ENCODE results near the gene TENT4B.

Gene TENT4B

DNA sequence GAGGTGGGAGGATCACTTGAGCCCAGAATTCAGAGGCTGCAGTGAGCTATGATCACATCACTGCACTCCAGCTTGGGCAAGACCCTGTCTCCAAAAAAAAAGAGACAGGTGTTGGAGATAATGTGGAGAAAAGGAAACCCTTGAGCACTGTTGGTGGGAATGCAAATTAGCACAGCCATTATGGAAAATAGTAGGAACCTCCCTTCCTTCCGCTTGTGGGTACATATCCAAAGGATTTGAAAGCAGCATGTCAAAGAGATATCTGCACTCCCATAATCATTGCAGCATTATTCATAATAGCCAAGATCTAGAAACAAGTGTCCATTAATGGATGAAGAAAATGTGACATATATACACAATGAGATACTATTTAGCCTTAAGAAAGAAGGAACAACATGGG, 103.5 kb downstream of the TENT4B start:
- DNase-seq (ENCODE audit: low spot score), result no peak

DNA sequence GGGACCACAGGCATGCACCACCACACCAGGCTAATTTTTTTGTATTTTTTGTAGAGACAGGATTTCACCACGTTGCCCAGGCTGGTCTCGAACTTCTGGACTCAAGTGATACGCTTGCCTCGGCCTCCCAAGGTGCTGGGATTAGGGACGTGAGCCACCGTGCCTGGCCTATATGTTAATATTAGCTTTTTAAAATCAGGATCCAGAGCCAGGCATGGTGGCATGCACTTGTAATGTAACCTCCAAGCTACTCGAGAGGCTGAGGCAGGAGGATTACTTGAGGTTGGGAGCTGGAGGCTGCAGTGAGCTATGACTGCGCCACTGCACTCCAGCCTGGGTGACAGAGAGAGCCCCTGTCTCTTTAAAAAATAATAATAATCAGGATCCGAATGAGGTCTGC, 104.8 kb downstream of the TENT4B start:
- DNase-seq (ENCODE audit: low spot score), result no peak

DNA sequence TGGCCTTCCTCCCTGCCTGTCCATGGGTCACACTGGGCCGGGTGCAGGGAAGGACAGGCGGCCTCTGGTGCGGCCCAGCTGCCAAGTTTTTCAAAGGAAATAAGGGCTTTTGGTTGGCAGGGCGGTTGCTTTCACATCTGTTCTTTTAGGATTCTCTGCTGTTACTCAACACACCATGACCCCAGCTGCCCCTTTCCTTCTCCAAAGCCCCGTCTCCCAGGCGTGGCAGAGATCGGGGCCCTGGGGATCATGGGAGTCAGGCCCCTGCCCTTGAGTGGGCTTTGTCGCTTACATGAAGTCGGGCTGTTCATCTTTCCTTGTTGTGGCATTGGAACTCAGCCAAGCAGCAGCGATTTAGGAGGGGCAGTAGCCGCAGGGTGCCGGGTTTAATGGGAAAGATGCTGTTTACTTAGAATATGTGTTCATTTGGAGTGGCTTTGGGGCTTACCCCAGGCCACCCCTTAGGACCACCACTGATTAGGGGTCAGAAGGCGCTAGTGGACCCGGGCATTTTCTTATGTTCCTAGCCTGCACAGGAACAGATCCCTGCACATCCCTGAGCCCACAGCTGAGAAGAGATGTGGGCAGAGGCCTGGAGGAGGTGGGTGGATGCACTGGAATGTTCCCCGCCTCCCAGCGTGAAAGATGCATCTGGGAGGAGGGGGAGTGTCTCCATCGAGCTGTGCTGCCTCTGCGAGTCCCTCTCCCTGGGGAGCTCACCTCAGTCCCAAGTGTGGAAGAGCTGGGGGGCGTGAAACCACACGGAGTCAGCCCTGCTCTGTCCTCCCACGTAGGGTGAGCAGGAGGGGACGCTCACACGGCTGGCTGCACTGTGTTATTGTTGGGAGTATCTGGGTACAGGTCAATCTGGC, 106.5 kb downstream of the TENT4B start:
- DNase-seq (ENCODE audit: low spot score), result peak; percentile 50

DNA sequence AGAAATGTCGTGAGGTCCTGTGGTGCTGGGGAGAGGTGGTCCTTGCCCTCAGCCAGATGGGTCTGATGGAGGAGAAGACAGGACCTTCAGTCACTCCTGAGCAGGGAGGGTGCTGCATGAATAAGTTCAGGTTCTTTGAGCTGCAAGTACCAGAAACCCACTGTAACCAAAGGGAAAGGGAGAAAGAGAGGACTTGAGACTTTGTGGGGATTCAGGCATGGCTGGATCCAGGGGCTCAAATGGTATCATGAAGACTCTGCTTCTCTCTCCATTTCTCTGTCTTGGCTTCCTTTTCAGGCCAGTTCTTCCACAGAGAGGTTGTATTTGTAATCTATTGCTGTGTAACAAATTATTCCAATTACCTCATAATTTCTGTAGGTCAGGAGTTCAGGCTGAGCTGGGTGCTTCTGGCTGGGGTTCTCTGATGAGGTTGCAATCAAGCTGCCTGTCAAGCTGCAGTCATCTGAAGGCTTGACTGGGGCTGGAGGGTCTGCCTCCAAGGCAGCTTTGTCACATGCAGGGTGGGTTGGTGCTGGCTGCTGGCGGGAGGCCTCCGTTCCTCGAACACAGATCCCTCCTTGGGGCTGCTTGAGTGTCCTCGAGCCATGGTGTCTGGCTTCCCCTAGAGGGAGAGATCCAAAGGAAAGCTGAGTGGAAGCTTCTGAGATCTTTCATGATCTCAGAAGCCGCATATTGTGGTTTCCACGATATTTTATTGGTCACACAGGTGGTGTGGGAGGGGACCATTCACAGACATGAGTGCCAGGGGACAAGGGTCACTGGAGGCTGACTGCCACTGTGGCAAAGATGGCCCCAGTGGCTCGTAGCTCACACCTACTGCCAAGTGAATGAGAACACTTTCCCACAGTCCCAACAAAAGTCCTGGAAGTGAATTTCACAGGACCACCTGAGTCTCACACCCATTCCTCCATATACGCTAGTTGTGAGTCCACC, 107.4 kb downstream of the TENT4B start:
- no peak for DNase-seq (ENCODE audit: low spot score)

DNA sequence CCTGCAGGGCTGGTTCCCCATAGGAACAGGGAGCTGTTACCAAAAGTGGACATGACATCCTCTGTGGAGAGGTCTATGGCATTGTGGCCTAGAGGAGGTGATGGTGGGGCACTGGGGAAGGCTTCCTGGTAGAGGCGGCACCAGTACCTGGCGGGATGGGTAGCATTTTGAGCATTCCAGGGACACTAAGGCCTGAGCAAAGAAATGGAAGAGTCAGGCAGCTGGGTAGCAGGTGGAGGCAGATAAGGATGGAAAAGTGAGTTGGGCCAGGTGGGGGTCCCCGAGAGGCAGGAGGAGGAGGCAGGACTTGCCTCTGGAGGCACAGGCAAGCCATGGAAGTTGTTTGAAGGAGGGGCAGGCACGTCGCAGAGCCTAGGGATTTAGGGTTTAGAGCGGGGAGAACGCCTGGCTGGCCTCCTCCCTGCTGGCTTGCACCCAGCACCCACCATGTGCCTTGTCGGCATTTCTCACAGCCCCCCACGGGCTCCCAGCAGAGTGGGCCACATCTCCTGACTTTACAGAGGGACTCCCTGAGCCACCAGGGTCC, 108.1 kb downstream of the TENT4B start:
- no peak for DNase-seq (ENCODE audit: low spot score)

DNA sequence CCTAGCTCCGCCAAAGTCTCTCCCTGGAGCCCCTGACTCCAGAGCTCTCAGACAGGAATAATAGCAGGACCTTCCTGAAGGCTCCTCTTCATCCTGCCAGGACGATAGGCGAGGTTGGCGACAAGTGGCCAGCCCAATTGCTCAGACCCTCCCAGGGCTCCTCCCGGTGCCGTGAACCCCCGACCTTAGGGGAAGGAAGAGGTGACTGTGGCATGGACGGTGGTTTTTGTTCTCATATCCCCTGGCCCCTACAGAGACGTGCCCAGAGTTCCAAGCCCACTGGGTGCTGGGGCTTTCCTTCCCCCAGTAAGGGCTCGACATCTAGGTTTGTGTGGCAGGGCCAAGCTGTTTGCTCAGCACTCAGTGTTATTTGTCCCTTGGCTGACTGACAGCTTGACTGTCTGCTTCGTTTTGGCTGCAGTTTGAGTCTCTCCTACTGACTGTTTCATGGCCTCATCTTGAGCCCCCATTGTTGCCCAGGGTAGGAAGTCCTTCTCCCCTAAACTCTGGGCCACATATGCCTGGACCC, 108.7 kb downstream of the TENT4B start:
- no peak for DNase-seq (ENCODE audit: low spot score)

DNA sequence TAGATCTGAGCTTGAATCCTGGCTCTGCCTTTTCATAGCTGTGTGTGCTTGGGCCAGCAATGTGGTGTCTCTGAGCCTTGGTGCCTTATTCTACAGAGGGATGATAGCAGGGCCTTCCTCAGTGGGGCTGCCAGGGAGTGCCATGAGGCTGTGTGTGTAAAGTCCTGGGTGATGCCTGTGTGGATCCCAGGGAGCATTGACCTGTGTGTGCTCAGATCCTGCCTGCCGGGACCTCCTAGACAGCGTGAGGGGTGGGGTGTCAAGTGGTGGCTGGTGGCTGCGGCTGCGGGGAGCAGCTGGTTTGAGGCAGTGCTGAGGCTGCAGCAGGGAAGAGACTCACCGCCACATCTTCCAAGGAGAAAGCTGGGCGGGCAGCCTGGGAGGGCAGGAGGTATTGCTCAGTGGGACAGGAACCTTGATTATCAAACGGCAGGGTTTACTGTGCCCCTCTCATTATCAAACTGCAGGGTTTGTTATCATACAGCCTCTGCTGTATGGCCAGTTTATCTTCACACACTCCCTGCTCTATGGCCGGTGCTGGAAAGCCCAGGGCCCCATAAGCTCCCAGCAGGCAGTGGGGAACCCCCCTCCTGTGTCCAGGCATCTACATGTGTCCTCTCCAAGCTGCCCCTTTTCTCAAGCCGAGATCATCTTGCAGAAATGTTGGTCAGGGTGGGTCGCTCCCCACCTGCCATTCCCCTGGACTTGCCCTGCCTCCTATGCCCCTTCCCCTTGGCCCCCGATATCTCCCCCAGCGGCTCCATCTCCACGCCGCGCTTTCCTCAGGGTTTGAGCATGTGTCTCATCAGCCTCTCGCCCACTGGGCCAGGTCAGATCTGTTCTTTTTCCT, 110.2 kb downstream of the TENT4B start:
- no peak for DNase-seq (ENCODE audit: low spot score)

DNA sequence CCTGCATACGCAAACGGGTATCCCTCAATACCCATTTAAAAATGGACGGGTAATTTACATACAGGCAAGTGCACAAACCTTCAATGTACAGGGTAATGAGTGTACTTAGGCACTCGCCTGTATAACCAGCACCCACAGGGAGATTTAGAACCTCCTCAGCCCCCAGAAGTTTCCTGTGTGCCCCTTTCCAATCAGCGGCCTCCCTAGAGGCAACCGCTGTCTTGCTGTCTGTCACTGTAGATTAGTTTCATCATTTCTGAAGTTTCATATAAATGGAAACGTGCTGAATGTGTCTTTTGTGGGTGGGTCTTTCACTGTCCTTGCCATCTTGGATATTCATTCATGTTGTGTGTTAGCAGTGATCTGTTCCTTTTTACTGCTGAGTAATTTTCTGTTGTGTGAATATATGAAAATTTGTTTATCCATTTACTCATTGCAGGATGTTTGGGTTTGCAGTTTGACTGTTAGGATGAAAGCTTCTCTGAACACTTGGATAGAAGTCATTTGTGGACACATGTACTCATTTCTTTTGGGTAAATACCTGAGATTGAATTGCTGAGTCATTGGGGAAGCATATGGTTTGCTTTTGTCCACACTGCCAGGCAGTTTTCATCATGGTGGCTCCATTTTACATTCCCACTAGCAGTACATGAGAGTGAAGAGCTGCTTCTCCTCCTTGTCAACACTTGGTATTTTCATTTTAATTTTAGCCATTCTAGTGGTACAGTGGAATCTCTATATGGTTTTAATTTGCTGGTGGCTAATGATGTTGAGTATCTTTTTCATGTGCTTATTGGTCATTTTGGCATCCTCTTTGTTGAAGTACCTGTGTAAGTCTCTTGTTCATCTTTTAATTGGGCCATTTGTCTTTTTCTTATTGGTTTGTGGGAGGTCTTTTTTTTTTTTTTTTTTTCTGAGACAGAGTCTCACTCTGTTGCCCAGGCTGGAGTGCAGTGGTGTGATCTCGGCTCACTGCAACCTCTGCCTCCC, 111.1 kb downstream of the TENT4B start:
- no peak for DNase-seq (ENCODE audit: low spot score)

DNA sequence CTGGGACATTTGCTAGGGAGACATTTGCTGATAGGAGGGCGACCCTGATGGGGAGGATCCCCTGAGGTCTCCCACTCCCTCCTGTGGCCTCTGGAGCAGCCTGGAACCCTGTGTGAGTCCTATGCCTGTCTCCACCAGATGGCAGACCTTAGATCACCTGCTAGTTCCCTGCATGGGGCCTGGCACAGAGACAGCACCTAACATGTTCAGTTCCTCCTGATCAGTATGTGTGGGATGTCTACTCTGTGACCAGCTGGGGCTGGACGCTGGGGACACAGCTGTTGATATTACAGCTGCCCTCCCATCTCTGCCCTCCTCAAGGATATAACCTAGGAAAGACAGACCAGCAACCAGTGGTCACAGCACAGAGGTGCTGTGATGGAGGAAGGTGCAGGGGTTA, 112.2 kb downstream of the TENT4B start:
- DNase-seq (ENCODE audit: low spot score), result peak; percentile 37

DNA sequence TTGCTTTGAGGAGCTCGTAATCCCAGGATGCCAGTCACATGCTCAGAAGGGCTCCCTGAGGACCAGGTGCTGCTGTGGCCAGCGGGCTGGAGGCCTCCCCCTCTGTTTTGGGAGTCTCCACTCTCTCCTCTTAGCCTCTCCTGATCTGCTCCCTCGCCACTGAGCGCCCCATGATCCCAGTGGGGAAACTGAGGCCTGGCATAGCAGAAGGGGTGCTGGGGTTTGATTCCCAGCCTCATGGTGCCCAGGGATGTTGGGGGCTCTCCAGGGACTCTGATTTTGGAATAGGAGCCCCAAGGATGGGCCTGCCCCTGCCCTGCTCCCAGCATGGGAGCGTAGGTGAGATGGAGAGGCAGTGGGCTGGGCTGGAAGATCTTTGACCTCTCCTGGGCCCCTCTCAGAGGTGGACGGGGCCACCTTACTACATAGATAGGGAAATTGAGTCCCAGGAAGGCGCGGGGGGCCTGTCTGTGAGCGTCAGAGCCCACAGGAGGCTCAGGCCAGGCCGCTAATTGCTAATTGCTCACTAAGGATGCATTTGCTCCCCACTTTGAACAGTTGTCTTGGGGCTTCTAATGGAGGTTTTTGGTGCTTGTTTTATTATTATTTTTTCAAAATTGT, 112.7 kb downstream of the TENT4B start:
- DNase-seq (ENCODE audit: low spot score), result no peak

DNA sequence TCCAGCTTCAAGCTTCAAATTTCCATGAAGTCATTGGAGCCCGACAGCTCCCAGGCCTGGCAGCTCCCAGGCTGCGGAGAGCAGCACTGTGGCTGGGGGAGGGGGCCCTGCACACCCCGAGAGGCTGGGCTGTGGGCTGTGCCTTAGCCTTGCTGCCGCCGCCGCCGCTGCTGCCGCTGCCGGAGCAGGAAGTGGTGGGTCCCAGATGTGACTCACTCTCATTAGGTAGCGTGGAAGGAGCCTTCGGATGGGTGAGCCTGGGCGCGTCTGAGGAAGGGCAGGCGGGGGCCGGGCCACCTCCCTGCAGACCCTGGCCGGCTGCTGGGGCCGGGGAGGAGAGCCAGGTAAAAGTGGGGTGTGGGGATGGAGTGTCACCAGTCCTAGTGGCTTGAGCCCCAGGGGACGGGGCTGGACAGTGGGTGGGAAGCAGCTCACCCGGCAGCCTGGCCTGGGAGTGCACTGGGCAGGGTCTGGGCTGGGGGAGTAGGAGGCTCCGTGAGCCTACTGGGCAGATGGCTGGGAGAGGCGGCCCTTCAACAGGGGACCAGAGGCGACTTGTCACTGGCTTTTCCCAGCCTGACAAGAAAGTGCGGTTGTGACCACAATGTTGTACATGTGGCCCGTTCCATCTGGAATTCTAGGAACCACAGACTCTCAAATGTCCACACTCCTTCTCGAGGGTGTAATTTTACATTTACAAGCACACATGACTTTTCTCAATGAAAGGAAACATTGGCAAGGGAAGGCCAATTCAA, 113.4 kb downstream of the TENT4B start, which contains the start of gene ADCY7:
Gene ADCY7 (plus strand): TSS at position 215 of the 755 bp plus-strand sequence. CDS start 21,629 bp downstream, outside the sequence.
- peak; percentile 70 for DNase-seq (ENCODE audit: low spot score)

DNA sequence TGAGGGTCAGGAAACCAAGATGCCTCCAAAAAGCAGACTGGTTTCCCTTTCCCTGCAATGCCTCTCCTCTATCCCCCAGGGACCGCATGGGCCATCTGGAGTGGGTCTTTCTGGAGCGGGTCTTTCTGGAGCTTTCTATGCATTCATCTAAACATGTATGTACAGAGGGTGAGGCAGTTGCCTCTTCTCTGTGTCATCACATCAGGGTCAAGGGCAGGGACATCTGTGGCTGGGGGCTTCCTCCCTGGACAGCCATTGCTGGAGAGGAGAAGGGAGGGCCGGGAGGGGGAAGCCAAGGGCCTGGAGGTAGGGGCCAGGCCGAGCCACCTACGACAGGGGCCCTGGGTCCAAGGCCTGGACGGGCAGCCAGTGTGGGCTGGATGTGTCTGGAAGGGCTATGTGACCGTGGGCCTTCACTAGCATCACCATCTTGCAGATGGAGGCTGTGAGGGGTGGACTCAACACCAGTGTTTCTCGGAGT, 114.1 kb downstream of the TENT4B start:
- no peak for DNase-seq (ENCODE audit: low spot score)

DNA sequence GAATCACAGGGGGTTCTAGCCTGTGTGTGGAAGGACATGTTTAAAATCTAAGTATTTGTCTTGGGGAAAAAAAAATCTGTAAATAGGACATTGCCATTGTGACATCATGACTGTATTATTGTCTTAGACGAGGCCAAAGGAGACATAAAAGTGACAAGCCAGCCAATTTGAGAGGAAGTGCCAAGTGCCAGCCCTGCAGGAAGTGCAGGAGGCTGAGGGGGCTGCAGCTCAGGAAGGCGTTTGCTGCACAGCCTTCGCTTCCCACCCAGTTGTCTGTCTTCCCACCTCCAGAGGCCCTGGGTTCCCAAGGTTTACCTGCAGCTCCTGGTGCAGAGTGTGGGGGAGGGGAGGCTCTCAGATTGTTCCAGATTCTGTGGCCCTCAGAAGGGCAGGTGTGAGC, 114.5 kb downstream of the TENT4B start:
- no peak for DNase-seq (ENCODE audit: low spot score)

DNA sequence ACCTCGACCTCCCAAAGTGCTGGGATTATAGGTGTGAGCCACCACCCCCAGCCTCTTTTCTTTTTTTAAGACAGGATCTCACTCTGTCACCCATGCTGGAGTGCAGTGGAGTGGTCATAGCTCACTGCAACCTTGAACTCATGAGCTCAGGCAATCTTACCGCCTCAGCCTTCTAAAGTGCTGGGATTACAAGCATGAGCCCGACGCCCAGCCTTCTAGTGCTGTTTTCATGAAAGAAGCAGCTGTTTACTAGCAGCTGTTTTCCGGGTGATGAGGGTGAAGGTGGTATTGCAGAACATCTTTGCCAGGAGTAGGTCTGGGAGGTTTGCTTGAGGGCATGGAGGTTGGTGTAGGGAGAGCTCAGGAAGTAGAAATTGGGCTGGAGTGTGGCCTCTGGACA, 115.2 kb downstream of the TENT4B start:
- no peak for DNase-seq (ENCODE audit: low spot score)

DNA sequence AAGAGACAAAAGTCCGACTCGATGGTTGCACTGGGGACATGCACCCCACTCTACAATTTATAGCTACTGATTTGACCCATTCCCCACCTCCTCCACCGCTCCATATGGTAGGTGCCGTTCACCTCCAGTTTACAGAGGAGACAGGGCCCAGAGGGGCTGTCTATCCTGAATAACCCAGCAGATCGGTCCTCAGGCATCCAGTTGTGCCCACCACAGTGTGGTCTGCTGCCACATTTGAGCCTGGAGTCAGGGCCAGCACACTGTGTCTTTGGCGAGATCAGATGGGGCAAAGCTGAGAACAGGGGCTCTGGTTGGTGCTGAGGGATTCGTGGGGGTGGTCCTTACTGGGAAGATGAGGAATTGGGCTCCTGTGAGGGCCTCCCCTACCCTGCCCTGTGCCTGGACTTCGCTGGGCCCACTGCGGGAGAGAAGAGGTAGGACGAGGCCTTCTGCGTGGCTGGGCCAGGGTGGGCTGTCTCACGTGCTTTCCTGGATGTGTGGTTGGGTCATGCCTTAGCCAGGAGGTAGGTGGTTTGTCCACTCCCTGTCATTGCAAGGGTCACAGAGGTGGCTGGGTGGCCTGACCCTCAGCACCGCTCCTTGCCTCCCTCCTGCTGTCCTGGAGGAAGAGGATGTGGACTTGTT, 116.1 kb downstream of the TENT4B start:
- no peak for DNase-seq (ENCODE audit: low spot score)

DNA sequence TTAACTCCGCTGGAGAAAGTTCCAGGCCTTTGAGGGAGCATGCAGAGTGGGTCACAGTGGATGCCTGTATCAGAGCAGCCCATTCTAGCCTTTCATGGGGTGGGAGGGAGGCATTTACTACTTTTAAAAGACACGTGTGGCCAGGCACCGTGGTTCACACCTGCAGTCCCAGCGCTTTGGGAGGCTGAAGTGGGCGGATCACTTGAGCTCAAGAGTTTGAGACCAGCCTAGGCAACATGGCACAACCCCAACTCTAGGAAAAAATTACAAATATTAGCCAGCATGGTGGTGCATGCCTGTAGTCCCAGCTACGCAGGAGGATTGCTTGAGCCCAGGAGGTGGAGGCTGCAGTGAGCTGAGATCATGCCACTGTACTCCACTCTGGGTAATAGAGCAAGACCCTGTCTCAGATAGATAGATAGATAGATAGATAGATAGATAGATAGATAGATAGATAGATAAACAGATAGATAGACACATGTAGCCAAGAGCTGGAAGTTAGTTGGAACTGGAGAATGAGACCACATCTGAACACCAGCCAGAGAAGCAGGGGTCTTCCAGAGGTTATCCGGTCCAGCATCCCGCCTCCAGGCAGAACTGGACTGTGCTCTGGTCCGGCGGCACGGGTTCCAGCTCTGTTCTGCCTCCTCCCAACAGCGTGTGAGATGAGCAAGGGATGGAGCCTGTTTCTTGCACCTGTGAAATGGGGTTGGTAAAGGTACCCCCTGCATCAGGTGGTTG, 116.8 kb downstream of the TENT4B start:
- DNase-seq (ENCODE audit: low spot score), result no peak

DNA sequence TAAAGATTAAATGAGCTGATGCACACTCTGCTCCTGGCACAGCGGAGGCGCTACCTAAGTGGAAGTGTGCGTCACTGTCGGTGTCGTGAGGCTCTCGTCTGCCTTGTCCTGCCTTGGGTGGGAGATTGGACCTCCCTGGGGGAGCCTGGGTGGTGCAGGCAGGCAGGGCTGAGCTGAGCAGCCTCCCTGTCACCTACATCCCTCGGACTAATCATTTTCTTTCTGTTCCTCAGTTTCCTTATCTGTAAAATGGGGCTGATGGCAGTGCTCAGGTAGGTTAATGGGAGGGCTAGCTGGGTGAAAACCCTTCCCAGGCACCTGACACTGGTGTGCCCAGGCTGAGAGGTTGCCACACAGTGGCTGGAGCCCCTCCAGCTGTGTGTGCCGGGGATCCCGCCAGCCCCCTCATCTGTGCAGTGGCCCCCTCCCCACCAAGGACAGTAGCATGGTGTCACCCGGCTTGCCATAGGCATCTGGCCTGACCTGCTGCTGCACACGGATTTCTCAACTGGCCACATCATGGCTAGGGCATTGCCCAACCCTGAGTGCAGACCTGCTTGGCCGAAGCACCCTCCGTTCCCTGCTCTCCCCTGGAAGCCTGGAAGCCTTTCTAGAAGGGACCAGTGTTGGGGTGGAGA, 117.5 kb downstream of the TENT4B start:
- no peak for DNase-seq (ENCODE audit: low spot score)
